Pulmonary artery endothelial cell (primary cell): Measurements from ENCODE around the gene ZNF69. TPM values are rescaled to one million over a fixed set of nuclear protein-coding genes. Genes with fewer than 3 reads are reported as not detected.
"Not testable (repeated sequence)": the region's sequence is repeated elsewhere in the genome, so short reads cannot be mapped to it uniquely, and the experiment has no call there.

Experiments used
- DNase-seq: peaks from one replicate; pipeline ENCODE4 v3.0.0-alpha.2; 2011; ENCODE audit warnings: low read depth, low spot score
- total RNA-seq: library from RNA; depleted of rRNA; stranded (reverse); fragments of >200 nt; gene quantifications from 2 replicates; pipeline ENCODE4 v1.2.3, GENCODE V29; 2014

ZNF69 gene
- total RNA-seq, 1 donor from 2014 or later: 1.1 TPM

GRCh38 chr19:11894851-11895250, 7.3 kb downstream of the ZNF69 start:
- DNase-seq: no peak

GRCh38 chr19:11902228-11902627, 14.6 kb downstream of the ZNF69 start:
- no peak for DNase-seq

- DNase-seq: no peak
These were observed 18.3 kb downstream of the ZNF69 start for GRCh38 chr19:11905928-11906327.

GRCh38 chr19:11911937-11912336, 24.4 kb downstream of the ZNF69 start:
- DNase-seq: not testable (repeated sequence)

GRCh38 chr19:11914417-11915051, 27.0 kb downstream of the ZNF69 start:
- DNase-seq: not testable (repeated sequence)

DNA sequence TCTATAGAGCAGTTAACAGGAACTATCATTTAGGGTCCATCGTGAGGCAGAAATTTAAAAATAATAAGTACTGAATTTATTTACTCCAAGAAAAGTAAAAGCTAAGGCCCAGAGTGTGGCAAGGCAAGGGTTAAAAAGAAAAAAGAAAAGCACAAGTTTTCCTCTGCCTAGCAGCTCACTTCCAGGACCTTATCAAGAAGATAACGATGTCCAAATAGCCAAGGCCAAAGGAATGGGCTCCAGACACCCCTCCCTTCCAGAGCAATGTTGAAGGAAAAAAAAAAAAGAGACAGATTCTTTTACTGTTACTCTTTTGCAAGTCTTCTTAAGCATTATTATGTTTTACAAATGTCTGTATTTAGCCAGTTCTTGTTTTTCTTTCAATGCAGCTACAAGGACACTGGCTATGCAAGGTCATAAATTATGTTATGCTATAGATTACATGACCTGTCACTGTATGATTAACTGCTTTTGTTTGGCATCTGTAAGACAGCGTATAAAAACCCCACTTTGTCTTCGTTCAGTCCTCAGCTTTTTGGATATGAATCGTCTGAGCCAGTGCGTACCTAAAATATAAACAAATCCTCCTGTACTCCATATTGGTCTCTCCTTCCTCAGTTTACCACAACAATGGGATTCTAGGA, 34.4 kb downstream of the ZNF69 start:
- DNase-seq: no peak

DNA sequence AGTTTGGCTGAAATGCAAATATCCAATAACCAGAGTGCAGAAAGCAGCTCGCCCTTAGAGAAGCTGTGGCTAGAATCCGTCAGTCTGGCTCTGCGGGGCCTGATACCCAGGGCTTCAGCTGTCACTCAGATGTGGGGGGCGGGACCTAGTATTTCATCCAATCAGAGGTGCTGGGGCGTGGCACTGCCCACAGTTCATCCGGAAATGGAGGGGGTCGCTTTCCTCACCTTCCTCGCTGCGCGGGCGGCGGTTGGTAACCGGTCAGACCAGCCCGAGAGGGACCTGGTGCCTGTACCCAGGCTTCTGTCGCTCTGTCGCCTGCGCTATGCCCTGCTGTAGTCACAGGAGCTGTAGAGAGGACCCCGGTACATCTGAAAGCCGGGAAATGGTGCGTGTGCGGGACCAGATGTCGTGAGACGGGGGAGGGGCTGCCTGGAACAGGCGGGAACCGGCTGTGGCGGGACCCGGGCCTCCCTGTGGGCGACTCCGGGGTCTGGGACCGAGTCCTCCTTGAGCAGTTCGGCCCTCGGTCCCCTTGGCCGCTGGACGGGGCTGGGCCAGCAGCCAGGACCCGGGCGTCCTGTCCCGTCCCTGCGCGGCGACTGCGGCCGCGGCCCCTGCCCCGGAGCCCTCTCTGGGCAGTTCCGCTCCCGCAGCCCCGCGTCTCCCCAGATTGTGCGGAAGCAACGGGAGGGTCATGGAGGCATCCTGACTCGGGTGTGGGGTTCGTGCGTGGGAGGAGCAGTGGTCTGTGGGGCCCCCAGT, 37.5 kb downstream of the ZNF69 start, which contains the start of gene ZNF700:
TSS of gene ZNF700 (plus strand) at position 222 of the 765 bp plus-strand sequence. CDS start at position 326, 104 bp downstream.
- DNase-seq: peak; percentile 57

- not testable (repeated sequence) for DNase-seq
These were observed 38.1 kb downstream of the ZNF69 start for GRCh38 chr19:11925651-11926187.

DNA sequence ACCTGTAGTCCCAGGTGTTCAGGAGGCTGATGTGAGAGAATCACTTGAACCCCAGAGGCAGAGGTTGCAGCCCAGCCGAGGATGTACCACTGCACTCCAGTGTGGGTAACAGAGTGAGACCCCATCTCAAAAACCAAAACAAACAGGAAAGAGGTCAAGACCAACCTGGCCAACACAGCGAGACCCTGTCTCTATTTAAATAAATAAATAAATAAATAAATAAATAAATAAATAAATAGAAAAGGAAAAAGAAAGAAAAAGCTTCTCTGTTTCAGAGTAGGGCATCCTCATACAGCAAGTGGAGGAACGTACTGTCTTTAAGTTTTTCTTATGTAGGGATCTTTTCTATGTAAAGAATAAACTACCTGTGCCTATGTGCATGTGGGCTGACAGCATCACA, 39.6 kb downstream of the ZNF69 start:
- no peak for DNase-seq

- DNase-seq: no peak
These were observed 43.5 kb downstream of the ZNF69 start for GRCh38 chr19:11931051-11931450.

DNA sequence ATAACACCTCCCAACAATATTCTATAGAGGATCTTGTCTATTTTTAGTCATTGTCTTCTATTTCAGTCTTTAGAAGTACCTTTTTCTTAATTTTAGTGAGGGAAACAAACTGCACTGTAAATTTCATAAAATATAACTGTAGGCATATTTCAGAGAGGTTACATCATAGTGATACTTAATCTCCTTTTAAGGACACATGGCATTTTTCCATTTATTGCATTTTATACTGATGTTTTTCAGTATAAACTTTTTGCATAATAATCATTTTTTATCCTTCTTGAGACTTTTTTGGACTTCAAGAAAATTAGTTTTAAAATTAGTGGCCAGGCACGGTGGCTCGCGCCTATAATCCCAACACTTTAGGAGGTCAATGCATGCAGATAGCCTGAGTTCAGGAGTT, 43.9 kb downstream of the ZNF69 start:
- no peak for DNase-seq

DNA sequence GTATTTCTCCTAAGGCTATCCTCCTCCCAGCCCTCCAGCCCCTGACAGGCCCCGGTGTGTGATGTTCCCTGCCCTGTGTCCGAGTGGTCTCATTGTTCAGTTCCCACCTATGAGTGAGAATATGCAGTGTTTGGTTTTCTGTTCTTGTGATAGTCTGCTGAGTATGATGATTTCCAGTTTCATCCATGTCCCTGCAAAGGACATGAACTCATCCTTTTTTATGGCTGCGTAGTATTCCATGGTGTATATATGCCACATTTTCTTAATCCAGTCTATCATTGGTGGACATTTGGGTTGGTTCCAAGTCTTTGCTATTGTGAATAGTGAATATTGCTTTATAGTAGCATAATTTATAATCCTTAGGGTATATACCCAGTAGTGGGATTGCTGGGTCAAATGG, 48.2 kb downstream of the ZNF69 start:
- DNase-seq: not testable (repeated sequence)

GRCh38 chr19:11938383-11938782, 50.8 kb downstream of the ZNF69 start:
- DNase-seq: not testable (repeated sequence)

GRCh38 chr19:11941361-11941887, 53.8 kb downstream of the ZNF69 start:
- not testable (repeated sequence) for DNase-seq

DNA sequence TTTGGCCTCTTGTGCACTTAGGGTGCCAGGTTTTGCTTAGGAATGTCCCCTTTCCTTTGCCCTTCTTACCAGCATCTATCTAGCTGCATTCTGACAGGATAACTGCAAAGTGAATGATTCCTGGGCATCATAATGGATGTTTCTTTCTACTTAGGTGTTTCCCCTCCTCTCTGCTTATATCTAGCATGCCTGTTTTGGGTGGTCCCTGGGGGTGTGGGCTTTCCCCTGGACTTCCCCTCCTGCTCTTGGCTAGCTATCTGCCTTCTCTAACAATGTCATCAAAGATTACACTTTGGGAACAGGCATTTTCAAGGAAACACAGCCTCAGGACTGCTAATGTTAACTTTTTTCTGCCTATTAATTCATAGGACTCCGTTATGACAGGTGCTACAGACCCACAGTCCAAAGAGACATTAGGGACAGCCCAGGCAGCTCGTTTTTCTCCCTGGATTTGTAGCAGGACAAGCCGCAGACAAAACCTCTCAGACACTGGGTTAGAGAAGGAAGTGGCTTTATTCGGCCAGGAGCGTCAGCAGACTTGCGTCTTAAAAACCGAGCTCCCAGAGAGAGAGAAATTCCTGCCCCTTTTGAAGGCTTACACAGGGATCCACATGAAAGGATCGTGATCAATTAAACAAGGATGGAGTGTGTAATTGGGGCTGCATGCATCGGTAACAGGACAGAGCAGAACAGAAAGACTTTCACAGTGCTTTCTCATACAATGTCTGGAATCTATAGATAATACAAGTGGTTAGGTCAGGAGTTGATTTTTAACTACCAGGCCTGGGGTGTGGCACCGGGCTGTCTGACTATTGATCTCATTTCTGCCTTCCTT, 54.6 kb downstream of the ZNF69 start:
- DNase-seq: no peak

DNA sequence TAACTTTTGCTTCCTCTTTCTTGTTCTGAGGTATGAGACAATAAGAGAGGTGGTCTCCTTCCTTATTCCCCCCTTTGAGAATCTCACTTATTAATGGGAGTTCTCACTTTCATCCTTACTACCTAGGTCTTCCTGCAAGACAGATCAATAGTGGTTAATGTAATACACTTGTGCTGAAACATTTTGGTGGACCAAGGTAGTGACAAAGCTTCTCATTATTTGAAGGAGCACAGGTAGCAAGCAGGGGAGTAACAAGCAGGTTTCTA, 55.2 kb downstream of the ZNF69 start:
- no peak for DNase-seq

- DNase-seq: no peak
These were observed 57.1 kb downstream of the ZNF69 start for GRCh38 chr19:11944656-11945055.

DNA sequence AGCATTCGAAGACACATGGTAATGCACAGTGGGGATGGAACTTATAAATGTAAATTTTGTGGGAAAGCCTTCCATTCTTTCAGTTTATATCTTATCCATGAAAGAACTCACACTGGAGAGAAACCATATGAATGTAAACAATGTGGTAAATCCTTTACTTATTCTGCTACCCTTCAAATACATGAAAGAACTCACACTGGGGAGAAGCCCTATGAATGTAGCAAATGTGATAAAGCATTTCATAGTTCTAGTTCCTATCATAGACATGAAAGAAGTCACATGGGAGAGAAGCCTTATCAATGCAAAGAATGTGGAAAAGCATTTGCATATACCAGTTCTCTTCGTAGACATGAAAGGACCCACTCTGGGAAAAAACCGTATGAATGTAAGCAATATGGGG, 61.1 kb downstream of the ZNF69 start:
- no peak for DNase-seq

GRCh38 chr19:11949201-11949600, 61.6 kb downstream of the ZNF69 start:
- DNase-seq: no peak

DNA sequence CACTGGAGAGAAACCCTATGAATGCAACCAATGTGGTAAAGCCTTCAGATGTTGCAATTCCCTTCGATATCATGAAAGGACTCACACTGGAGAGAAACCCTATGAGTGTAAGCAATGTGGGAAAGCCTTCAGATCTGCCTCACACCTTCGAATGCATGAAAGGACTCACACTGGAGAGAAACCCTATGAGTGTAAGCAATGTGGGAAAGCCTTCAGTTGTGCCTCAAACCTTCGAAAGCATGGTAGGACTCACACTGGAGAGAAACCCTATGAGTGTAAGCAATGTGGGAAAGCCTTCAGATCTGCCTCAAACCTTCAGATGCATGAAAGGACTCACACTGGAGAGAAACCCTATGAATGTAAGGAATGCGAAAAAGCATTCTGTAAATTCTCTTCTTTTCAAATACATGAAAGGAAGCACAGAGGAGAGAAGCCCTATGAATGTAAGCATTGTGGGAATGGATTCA, 62.1 kb downstream of the ZNF69 start:
- not testable (repeated sequence) for DNase-seq

GRCh38 chr19:11950312-11950711, 62.7 kb downstream of the ZNF69 start:
- DNase-seq: no peak
